Skeletal muscle tissue (tissue), 4 donors: ENCODE measurements around the gene TSPO. TPM values are rescaled to one million over a fixed set of nuclear protein-coding genes. Genes with fewer than 3 reads are reported as not detected.

Experiments used
- H3K27ac ChIP-seq: one replicate; pipeline ENCODE4 v1.7.0; 2013; ENCODE audit warnings: mild to moderate bottlenecking, low read depth, low read length, inconsistent platforms
- H3K27me3 ChIP-seq, 3 donors: one replicate each; pipeline ENCODE4 v1.7.0; 2013; ENCODE audit warnings: low read length in 3 of 3; ENCODE audit not compliant: control insufficient read depth in 3 of 3, insufficient read depth in 3 of 3
- H3K36me3 ChIP-seq, 3 donors: one replicate each; pipeline ENCODE4 v1.7.0; 2013; ENCODE audit warnings: low read length in 3 of 3; ENCODE audit not compliant: control insufficient read depth in 3 of 3, insufficient read depth in 3 of 3
- H3K4me1 ChIP-seq, 3 donors: one replicate each; pipeline ENCODE4 v1.7.0; 2013; ENCODE audit warnings: low read length in 3 of 3, mild to moderate bottlenecking in 3 of 3; ENCODE audit not compliant: control insufficient read depth in 3 of 3, insufficient read depth in 3 of 3
- H3K4me3 ChIP-seq, 3 donors: one replicate each; pipeline ENCODE4 v1.7.0; 2013; ENCODE audit warnings: low read length in 3 of 3
- H3K9ac ChIP-seq, 3 donors: one replicate each; pipeline ENCODE4 v1.7.0; 2013; ENCODE audit warnings: low read length in 3 of 3, mild to moderate bottlenecking in 3 of 3, moderate library complexity in 2 of 3, low read depth in 1 of 3
- H3K9me3 ChIP-seq, 3 donors: one replicate each; pipeline ENCODE4 v1.7.0; 2013; ENCODE audit warnings: low read length in 3 of 3; ENCODE audit not compliant: control insufficient read depth in 3 of 3
- total RNA-seq: library from RNA; depleted of rRNA; stranded (reverse); fragments of >200 nt; gene quantifications from one replicate; pipeline ENCODE4 v1.2.3, GENCODE V29; 2014
- donor health status: Osteomylitis.

TSPO gene
- total RNA-seq, 1 donor from 2014 or later, result 69.4 TPM

DNA sequence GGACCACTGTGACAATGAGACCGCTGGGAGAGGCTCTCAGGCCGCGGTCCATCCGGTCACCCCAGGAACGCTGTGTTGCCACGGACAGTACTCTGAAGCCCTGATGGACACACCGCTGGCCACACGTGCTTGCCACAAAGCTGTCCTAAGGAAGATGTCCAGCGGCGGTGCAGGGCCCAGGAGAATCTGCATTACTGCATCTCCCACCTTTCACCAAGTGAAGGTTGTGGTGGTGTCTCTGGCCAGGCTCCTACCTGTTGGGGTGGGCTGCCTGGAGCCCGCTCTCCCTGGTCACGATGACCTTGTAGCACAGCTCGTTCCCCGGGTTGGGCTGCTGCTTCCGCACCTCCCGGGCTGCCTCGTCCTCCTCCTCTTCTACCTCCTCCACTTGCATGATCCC, 31.4 kb downstream of the TSPO start:
- Histone ChIP-seq H3K9me3 (no peaks in the 10 kb centered on the region), H3K4me1 (peaks cover 12 to 15% (median 14%) of the 10 kb centered on the region in 3 donors)

DNA sequence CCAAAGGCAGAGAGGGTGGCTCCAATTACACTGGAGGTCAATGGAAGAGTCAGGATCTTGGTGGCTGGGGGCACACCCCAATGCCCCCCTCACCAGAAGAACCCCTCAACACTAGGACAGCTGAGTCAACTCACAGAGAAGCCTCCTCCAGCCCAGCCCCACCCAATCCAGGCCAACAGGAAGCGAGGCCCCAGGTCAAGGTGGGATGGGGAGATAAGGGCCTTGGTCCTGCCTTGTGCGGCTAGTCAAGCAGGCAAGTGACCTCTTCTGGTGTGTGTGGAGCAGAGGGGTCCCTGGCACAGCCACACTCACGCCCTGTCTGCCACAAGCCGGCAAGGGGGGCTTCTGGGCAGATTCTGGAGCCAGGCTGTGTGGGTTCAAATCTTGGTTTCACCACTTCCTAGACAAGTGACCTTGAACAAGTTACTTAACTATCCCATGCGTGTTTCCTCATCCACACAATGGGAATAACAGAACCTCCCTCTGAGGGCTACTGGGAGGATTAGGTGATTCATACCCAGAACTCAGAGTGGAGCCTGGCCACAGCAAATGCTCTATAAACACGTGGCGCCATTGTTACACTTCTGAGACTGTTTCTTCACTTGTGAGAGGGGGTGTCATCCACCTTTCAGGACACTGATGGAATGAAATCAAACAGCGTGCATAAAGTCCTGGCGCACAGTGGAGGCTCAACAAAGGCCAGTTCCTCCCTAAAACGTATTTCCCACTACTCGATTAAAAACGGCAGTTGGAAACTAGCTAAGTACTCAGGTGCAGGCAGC, 32.3 kb downstream of the TSPO start:
- H3K27ac ChIP-seq, result no peak overlapping the region
- peaks cover 12 to 20% (median 15%) of the 10 kb centered on the region in 3 donors for H3K4me1 ChIP-seq
- H3K9me3 ChIP-seq, result no peaks in the 10 kb centered on the region
- no peak overlapping the region for H3K4me3 ChIP-seq
- no peaks in the 10 kb centered on the region for H3K27me3 ChIP-seq
- H3K9ac ChIP-seq, result no peak overlapping the region
- peaks cover 13 to 25% (median 20%) of the 10 kb centered on the region in 3 donors for H3K36me3 ChIP-seq

More for the DNA sequence above, 31.4 kb downstream of the TSPO start:
- H3K4me3 ChIP-seq, result no peak overlapping the region
- no peak overlapping the region for H3K9ac ChIP-seq
- H3K27me3 ChIP-seq, result no peaks in the 10 kb centered on the region
- H3K36me3 ChIP-seq, result peaks cover 15 to 27% (median 23%) of the 10 kb centered on the region in 3 donors
- H3K27ac ChIP-seq, result no peak overlapping the region

DNA sequence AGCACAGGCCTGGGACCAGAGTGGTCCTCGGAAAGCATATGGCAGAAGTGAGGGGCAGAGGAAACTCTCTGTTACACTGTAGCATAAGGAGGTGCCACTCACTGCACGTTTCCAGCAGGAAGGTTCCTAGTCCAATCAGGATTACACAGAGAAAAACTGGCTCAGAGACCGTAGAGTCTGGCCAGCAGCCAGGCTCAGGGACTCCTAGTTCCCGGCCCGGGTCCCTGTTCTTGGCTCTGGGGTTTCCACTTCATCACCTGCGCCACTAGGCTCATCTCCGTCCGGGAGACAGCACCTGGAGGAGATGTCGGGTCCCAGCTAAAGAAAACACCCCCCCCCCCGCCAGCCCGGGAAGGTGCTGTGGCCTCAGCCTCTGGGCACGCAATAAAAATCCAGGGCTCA, 34.5 kb downstream of the TSPO start:
- peak overlapping the region; percentile 54 to 85 (median 74) for H3K9ac ChIP-seq
- no peaks in the 10 kb centered on the region for H3K9me3 ChIP-seq
- H3K27ac ChIP-seq, result no peak overlapping the region
- H3K27me3 ChIP-seq, result no peaks in the 10 kb centered on the region
- H3K36me3 ChIP-seq, result peaks cover 0 to 8% (median 5%) of the 10 kb centered on the region in 3 donors
- H3K4me1 ChIP-seq, result peaks cover 12 to 20% (median 15%) of the 10 kb centered on the region in 3 donors
- H3K4me3 ChIP-seq, result peak overlapping the region in 2 of 3 donors; percentile 75 to 80

DNA sequence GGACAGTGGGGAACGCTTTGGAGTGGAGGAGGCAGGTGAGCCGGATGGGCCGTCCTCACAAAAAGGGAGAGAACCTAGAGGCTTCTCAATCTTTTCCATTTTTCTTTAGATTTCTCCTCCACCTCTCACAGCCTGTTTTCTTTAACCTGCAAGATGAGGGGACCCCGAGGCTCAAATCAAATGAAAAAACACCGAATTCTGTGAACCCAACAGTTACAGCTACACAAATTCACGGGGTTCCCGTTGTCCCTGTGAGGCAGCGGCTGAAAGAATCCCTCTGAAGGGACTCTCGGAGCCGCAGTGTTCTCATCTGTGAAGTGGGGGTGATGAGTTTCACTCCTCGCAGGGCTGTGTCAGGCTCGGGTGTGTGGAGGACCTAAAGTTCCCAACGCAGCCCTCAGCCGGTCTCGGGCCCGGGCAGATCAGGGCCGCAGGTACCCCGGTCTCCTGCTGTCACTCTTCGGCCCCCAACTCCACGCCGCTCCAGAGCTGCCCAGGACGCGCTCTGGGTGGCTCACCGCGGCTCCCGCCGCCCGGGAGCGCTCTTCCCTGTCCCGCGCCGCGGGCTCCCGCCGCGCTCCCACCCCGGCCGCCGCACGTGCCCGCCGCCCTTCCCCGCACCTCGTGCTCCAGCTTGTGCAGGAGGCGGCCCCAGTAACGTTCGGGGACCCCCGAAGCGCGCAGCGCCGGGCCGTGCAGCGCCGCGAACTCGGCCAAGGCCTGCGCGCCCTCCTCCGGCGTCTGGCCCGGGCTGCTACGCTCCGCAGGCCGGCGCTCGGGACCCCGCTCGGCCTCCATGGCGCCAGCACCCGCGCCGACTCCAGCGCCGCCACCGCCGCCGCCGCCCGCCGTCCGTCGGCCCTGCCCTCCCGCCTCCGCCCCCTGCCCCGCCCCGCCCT, 35.2 kb downstream of the TSPO start, which contains the start of gene TTLL12:
TSS of gene TTLL12 (minus strand) at position 863 of the 899 bp plus-strand sequence. CDS start at position 798, 65 bp downstream.
- Histone ChIP-seq H3K9me3 (no peaks in the 10 kb centered on the region), H3K36me3 (peaks cover 0 to 8% (median 0%) of the 10 kb centered on the region in 3 donors), H3K27ac (peak within 1 kb of the TSS; percentile 88), H3K9ac (peak within 1 kb of the TSS; percentile 77 to 85 (median 79)), H3K27me3 (no peaks in the 10 kb centered on the region), H3K4me3 (peak within 1 kb of the TSS; percentile 79 to 85 (median 80)), H3K4me1 (peaks cover 12 to 20% (median 15%) of the 10 kb centered on the region in 3 donors)

DNA sequence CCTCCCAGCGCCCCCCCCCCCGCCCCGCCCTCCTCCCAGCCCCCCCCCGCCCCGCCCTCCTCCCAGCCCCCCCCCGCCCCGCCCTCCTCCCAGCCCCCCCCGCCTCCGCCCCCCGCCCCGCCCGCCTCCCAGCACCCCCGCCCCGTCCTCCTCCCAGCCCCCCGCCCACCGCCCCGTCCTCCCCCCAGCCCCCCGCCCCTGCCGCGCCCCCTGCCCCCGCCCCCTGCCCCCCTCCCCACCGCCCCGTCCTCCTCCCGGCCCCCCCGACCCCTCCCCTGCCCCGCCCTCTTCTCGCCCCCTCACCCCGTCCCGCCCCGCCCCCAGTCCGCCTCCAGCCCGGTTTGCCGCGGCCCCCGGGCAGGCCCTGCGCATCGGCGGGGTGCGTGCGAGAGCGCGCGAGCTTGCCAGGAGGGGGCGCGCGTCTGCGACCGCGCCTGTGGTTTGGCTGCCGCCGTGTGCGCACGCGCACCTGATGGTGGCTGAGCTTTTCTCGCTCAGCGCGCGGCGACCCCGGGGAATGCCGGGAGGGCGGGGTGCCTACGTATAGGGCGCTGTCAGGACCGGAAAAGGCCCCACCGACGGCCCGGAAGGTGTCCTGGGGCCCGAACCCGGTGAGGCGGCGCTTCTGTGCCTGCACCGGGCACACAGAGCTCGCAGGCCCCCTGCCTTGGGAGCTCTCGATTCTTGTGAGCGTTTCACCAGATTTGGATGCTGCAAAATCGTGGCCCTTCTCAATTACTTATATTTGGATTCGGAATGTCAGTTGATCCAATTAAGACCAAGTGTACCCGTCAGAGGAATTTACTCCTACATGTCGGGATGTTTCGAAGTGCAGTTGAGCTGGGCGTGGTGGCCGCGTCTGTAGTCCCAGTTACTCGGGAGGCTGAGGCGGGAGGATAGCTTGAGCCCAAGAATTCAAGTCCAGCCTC, 36.1 kb downstream of the TSPO start:
- Histone ChIP-seq H3K27me3 (no peaks in the 10 kb centered on the region), H3K9ac (peak overlapping the region; percentile 77 to 79 (median 79)), H3K9me3 (no peaks in the 10 kb centered on the region), H3K27ac (peak overlapping the region; percentile 88), H3K4me1 (peaks cover 12 to 20% (median 15%) of the 10 kb centered on the region in 3 donors), H3K4me3 (peak overlapping the region; percentile 71 to 85 (median 78)), H3K36me3 (peaks cover 0 to 5% (median 0%) of the 10 kb centered on the region in 3 donors)

DNA sequence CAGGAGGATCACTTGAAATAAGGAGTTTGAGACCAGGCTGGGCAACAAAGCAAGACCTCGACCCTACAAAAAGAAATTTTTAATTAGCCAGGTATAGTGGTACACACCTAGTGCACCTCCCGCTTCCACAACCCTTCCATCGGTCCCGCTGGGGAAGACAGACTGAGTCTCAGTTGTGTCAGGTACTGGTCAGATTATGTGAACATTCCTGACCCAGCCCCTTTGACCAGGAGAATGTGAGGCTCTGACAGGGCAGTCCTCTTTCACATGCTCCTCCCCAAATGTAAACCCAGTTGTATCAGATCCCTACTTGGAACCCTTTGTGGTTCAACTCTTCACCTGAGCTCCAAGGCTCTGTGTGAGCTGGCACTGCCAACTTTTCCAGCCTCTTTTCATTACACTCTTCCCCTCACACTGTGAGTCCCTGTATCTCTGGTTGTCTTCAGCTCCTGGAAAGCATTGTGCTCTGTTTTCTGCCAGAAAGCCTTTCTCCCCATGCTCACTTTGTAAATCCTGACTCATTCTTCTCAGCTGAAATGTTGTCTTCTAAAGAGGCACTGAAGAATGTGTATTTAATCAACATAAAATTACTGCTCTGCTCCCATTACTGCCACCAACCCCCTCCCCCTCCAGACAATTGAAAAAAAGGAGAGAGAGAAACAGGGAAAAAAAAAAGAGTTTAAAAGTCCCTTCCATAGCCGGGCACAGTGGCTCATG, 37.6 kb downstream of the TSPO start:
- H3K4me1 ChIP-seq, result peaks cover 12 to 20% (median 15%) of the 10 kb centered on the region in 3 donors
- no peak overlapping the region for H3K4me3 ChIP-seq
- H3K36me3 ChIP-seq, result no peaks in the 10 kb centered on the region
- no peaks in the 10 kb centered on the region for H3K9me3 ChIP-seq
- no peaks in the 10 kb centered on the region for H3K27me3 ChIP-seq
- no peak overlapping the region for H3K27ac ChIP-seq
- no peak overlapping the region for H3K9ac ChIP-seq

DNA sequence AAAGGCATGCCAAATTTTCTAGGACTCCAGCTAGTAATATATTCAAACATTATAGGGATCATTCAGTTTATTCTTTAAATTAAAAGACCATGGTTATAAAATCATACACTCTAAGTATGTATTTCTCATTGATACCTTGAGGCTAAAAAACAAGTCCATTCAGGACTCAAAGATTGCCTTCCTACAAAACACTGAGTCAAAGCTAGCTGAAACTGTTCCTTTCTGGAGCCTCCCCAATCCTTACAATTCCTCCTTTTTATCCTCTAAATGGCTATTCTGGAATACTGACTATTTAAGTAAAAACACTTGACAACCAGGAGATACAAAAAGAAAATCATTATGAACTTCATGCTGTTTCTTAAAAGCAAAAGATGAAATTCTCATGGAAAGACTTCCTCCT, 40.5 kb downstream of the TSPO start:
- Histone ChIP-seq H3K4me1 (peaks cover 0 to 6% (median 3%) of the 10 kb centered on the region in 3 donors), H3K36me3 (no peaks in the 10 kb centered on the region), H3K27me3 (peaks cover 2 to 3% (median 2%) of the 10 kb centered on the region in 3 donors), H3K4me3 (no peak overlapping the region), H3K9me3 (no peaks in the 10 kb centered on the region), H3K9ac (no peak overlapping the region), H3K27ac (no peak overlapping the region)

DNA sequence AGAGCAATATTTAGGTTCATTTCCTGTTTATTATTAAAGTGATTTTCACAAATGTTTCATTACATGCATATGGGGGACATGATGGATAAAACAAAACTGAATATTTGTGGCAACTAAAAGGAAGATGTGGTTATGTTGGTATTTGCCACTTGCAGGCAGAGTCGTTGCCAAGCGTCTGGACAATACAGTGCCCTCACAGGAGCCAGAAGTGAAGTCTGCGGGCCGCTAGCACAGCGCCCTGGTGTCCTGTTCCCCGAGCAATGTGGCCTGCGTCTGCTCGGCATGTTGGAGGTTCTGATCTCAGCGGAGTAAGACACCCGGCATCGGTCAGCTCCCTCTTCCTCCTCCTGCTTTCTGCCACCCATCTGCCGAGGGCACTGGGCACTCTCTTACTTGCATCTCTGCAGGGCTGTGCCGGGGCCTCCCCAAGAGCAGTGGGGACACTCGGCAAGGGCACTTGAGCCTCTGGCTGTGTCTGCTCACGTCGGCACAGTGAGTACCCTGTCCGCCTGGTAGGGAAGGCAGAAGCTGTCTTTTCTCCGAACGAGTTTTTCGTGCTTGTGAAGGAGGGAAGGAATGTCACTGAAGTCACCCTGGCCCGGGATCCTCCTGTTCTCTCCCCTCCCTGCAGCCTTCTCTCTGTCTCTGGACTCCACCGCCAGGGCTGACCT, 46.0 kb downstream of the TSPO start:
- Histone ChIP-seq H3K9me3 (no peaks in the 10 kb centered on the region), H3K4me1 (peaks cover 0 to 4% (median 0%) of the 10 kb centered on the region in 3 donors), H3K9ac (no peak overlapping the region), H3K27ac (no peak overlapping the region), H3K27me3 (peaks cover 32 to 39% (median 34%) of the 10 kb centered on the region in 3 donors), H3K4me3 (no peak overlapping the region), H3K36me3 (no peaks in the 10 kb centered on the region)
